PFSK-1 (cell line): ENCODE data around the gene CLIC6.

Experiments used
- FOXP2 ChIP-seq: optimal IDR thresholded peaks from 2 replicates; pipeline ENCODE3; 2011; ENCODE audit warnings: borderline replicate concordance, control low read depth, inconsistent platforms; ENCODE audit not compliant: insufficient read depth; ENCODE audit errors: extremely low read length, extremely low read depth
- POLR2AphosphoS5 ChIP-seq: IDR thresholded peaks from 2 replicates; pipeline ENCODE4 v1.6.1; 2012; ENCODE audit warnings: low read depth, mild to moderate bottlenecking, control low read depth, low read length, moderate library complexity
- SIN3A ChIP-seq: IDR thresholded peaks from 2 replicates; pipeline ENCODE4 v1.6.1; 2012; ENCODE audit warnings: mild to moderate bottlenecking, low read length, moderate library complexity, borderline replicate concordance; ENCODE audit not compliant: insufficient read depth
- TAF1 ChIP-seq: IDR thresholded peaks from 2 replicates; pipeline ENCODE4 v1.6.1; 2012; ENCODE audit warnings: low read length, control low read depth, borderline replicate concordance; ENCODE audit not compliant: insufficient read depth
- TF ChIP-seq, protein P1 (sequence below), 2 experiments: IDR thresholded peaks; 2 replicates each; pipeline versions ENCODE4 v1.6.1 to v1.8.0; 2011 to 2012; ENCODE audit warnings: low read depth in 2 of 2, low read length in 2 of 2, control low read depth in 1 of 2, inconsistent platforms in 1 of 2, mild to moderate bottlenecking in 1 of 2, moderate library complexity in 1 of 2; ENCODE audit not compliant: insufficient read depth in 1 of 2

CLIC6 gene

DNA sequence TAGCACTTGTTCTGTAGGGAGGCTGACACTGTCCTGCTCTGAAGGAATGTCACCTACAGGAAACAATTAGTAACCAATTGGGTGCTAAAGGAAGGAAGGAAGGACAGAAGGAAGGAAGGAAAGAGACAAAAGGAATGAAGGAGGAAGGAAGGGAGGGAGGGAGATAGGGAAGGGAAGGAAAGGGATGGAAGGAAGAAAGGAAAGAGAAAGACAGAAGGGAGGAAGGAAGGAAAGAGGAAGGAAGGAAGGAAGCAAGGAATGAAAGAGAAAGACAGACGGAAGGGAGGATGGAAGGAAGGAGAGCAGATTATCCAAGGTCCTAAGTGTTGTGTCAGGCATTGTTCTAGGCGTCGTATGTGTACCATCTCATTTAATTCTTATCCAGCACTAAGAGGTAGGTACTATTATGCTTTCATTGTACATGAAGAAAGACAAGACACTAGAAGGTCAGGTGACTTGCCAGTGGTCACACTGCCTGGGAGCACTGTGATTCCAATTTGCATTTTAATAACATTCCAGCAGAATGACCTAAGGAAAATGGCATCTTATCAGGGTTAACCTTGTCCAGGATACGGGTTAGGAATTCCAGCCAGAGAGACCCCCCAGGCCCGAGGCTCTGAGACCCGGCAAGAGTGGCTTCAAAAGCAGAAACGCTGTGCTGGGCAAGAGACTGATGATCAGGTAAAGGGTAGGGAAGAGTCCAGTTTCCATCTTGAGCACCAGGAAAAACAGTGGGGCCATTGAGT is 29.6 kb downstream of the CLIC6 start:
- TF ChIP-seq, protein P1, sequence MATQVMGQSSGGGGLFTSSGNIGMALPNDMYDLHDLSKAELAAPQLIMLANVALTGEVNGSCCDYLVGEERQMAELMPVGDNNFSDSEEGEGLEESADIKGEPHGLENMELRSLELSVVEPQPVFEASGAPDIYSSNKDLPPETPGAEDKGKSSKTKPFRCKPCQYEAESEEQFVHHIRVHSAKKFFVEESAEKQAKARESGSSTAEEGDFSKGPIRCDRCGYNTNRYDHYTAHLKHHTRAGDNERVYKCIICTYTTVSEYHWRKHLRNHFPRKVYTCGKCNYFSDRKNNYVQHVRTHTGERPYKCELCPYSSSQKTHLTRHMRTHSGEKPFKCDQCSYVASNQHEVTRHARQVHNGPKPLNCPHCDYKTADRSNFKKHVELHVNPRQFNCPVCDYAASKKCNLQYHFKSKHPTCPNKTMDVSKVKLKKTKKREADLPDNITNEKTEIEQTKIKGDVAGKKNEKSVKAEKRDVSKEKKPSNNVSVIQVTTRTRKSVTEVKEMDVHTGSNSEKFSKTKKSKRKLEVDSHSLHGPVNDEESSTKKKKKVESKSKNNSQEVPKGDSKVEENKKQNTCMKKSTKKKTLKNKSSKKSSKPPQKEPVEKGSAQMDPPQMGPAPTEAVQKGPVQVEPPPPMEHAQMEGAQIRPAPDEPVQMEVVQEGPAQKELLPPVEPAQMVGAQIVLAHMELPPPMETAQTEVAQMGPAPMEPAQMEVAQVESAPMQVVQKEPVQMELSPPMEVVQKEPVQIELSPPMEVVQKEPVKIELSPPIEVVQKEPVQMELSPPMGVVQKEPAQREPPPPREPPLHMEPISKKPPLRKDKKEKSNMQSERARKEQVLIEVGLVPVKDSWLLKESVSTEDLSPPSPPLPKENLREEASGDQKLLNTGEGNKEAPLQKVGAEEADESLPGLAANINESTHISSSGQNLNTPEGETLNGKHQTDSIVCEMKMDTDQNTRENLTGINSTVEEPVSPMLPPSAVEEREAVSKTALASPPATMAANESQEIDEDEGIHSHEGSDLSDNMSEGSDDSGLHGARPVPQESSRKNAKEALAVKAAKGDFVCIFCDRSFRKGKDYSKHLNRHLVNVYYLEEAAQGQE (IDR thresholded peaks at IDR 0.05; ENCODE audit: insufficient read depth in 1 of 2, low read depth in 2 of 2, low read length in 2 of 2), result no peak
- TF ChIP-seq TAF1 (no peak), SIN3A (no peak), POLR2AphosphoS5 (no peak), FOXP2 (no peak)

DNA sequence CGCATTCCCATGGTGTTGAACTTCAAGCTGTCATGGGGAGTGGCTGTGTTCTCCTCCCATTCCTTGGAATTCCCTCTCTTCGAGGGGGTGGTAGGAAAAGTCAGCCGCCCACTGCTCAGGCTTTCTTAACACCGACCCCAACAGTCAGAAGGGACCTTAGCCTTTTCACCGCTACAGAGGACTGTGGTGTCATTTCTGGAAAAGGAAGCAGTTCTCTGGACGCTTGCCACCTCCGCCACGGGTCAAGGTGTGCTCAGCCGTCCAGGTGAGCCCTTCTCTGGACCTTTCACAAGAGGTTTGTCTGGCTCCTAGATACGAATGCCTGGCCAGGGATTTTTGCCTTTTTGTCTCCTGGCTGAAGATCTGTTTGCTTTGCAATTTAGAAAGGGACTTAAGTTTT is 31.8 kb downstream of the CLIC6 start:
- TF ChIP-seq, protein P1 (IDR thresholded peaks at IDR 0.05; ENCODE audit: insufficient read depth in 1 of 2, low read depth in 2 of 2, low read length in 2 of 2), result no peak
- no peak for TF ChIP-seq TAF1

DNA sequence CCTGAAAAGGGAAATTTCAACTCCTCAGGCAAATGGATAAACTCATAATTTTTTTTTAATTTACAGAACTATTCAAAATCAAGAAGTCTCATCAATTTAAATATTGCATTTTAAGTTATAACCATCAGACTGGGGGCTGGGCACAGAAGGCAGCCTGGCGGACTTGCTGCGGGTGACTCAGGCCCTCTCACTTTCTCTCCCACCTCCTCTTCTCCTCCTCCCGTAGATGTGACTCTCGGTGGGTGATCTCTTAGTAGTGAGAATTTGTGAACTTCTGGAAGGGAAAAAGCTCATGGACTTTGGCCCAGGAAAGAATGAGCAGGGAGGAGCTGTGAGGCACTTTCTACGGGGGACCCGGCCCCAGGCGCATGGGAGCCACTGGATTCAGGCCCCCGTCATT is 32.9 kb downstream of the CLIC6 start:
- no peak for TF ChIP-seq SIN3A
- TF ChIP-seq, protein P1 (IDR thresholded peaks at IDR 0.05; ENCODE audit: insufficient read depth in 1 of 2, low read depth in 2 of 2, low read length in 2 of 2), result no peak
- TF ChIP-seq TAF1, result no peak
- TF ChIP-seq FOXP2, result no peak
- no peak for TF ChIP-seq POLR2AphosphoS5

DNA sequence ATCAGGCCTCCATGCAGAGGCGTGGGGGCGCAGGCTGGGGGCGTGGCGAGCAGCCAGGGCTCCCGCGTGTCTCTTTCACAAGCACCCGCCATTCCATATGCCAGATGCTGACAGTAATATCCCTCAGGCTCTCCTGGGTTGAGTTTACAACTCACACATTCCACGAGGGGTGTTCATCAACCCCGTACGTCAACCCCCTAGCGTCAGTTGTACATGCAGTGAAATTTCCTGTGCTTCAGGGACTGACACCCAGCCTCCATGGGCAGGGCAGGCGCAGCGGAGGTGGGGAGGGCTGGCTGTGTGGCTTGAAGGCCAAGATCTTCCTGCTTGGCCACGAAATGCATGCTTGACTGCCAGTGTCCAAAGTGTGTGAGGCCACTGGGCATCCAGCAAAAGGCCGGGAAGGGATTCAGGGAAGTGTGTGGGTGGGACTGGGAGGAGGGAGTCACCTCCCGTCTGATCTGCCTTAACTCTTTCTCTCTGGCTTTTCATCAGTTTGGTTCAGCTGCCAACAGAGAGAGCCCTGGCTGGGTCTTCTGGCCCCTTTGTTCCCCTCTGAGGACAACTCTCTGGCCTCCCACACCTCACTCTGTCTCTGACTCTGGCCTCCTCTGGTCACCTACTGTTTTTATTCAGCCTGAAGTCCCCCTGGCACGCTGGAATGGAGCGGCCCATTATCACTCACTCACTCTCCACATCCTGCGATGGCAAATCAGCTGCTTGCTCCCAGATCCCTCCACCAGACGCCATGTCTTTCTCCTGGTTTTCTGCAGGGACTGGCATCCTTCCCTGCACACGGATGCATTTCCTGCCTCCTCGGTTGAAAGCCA is 33.8 kb downstream of the CLIC6 start:
- TF ChIP-seq SIN3A (no peak), POLR2AphosphoS5 (no peak), FOXP2 (no peak), TAF1 (no peak)
- TF ChIP-seq, protein P1 (IDR thresholded peaks at IDR 0.05; ENCODE audit: insufficient read depth in 1 of 2, low read depth in 2 of 2, low read length in 2 of 2), result no peak
